RWPE1 (cell line): Measurements from ENCODE around the gene OMA1.

Experiments
- CTCF ChIA-PET: fragments of 350-600 bp; sonication (Branson Sonifier 250); formaldehyde crosslinking; extraction: SDS; loops from one replicate; lab custom pipeline; 2021; lab: Yijun Ruan, JAX
- POLR2A ChIA-PET: fragments of 400-600 bp; formaldehyde crosslinking; extraction: SDS; loops from one replicate; lab custom pipeline; 2020; ENCODE audit warnings: antibody characterized with exemption; ENCODE audit not compliant: low non-redundant PET; lab: Yijun Ruan, JAX
- DNase-seq: peaks from one replicate; pipeline ENCODE4 v3.0.0; 2012; ENCODE audit warnings: low spot score
- H3K27ac ChIP-seq: fragments of 450-650 bp; 2 replicates; pipeline ENCODE4 v1.5.1; 2017
- CTCF ChIP-seq: fragments of 450-650 bp; conservative IDR thresholded peaks from 2 replicates; pipeline ENCODE4 v1.5.1; 2017; ENCODE audit warnings: low read depth, mild to moderate bottlenecking

OMA1 gene

GRCh38 chr1:58546520-58547308, at the start of gene OMA1:
OMA1 (minus strand) TSS chr1:58546726; CDS start chr1:58539294, 7,432 bp downstream.
- peak; percentile 91 for DNase-seq
- POLR2A ChIA-PET, result interaction anchor here (0.5 to 0.9 kb wide), 3 partner anchors 11 to 29 kb away, joined by 3 read pairs; no protein-coding TSS in a partner anchor
- CTCF ChIA-PET, result interaction anchor here (0.6 to 1.6 kb wide), 11 partner anchors 10 to 1222 kb away, joined by 3 to 8 read pairs (median 4); no protein-coding TSS in a partner anchor
- peak within 1 kb of the TSS; percentile 97 for H3K27ac ChIP-seq
- TF ChIP-seq CTCF, result peak; percentile 92

- ChIA-PET POLR2A (no interaction called here), CTCF (no interaction called here)
- peak overlapping the region; percentile 13; the same call in 1 of the 2 replicates for H3K27ac ChIP-seq
- DNase-seq, result no peak
- no peak for TF ChIP-seq CTCF
Observed at GRCh38 chr1:58594546-58594945, 48.0 kb upstream of the OMA1 start.

GRCh38 chr1:58592522-58593134, 46.1 kb upstream of the OMA1 start:
- peak; percentile 98 for DNase-seq
- no peak for TF ChIP-seq CTCF
- ChIA-PET POLR2A (no interaction called here), CTCF (no interaction called here)
- peak overlapping the region; percentile 83 for H3K27ac ChIP-seq

GRCh38 chr1:58591806-58592205, 45.3 kb upstream of the OMA1 start:
- ChIA-PET POLR2A (no interaction called here), CTCF (no interaction called here)
- DNase-seq, result no peak
- peak overlapping the region; percentile 83 for H3K27ac ChIP-seq
- TF ChIP-seq CTCF, result no peak

GRCh38 chr1:58590019-58590418, 43.5 kb upstream of the OMA1 start:
- H3K27ac ChIP-seq, result no peak overlapping the region
- CTCF ChIA-PET, result interaction anchor here (2.2 kb wide), 1 partner anchor 62 kb away, joined by 8 read pairs; no protein-coding TSS in a partner anchor
- no peak for TF ChIP-seq CTCF
- no peak for DNase-seq
- POLR2A ChIA-PET, result interaction anchor here (0.6 kb wide), 1 partner anchor 13 kb away, joined by 5 read pairs; no protein-coding TSS in a partner anchor

GRCh38 chr1:58588396-58588795, 41.9 kb upstream of the OMA1 start:
- H3K27ac ChIP-seq, result no peak overlapping the region
- no peak for TF ChIP-seq CTCF
- ChIA-PET CTCF (interaction anchor here (1.2 kb wide), 1 partner anchor 65 kb away, joined by 4 read pairs; no protein-coding TSS in a partner anchor), POLR2A (interaction anchor here (0.7 kb wide), 2 partner anchors 9 to 30 kb away, joined by 3 read pairs; no protein-coding TSS in a partner anchor)
- no peak for DNase-seq
